ENCODE measurements around the gene ANTKMT.

Gene ANTKMT

GRCh38 chr16:756428-756827 is 35.5 kb downstream of the ANTKMT start:
- WGBS = 95% methylated on average over 5 of the region's 5 CpGs

DNA sequence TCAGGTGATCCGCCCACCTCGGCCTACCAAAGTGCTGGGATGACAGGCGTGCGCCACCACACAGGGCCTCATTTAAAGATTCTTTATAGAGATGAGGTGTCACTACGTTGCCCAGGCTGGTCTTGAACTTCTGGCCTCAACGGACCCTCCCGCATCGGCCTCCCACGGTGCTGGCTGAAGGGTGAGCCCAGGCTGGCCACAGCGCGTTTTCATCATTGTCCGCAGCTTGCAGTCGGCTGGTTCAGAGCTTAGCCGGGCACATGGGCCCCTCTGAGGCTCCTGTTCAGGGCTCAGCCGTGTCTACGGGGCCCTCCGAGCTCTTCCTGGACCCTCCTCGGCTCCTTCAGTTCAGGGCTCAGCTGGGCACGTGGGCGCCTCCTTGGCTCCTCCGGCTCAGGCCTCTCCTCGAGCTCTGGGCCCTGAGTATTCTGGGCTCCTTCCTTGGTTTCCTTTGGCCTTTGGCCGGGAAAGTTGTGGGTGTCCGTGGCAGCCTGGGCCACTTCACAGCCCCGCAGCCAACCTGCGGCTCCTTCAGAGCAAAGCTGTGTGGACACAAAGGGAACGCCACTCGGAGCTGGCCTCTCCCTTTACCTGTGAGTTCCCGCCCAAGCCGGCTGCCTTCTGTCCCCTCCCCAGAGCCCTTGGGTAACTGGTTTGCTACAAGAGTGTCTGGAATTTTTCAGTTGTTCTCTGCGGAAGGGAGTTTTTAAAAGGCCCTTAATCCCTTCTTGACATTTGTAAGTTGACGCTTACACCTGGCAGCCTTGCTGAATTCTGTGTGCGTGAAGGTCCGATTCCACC is 38.4 kb downstream of the ANTKMT start:
- H3K4me3 ChIP-seq (ENCODE audit: low read length) = no peak overlapping the region
- H3K36me3 ChIP-seq (ENCODE audit: insufficient read depth, low read length) = no peaks in the 10 kb centered on the region
- H3K9me3 ChIP-seq (ENCODE audit: insufficient read depth, low read depth, low read length) = no peaks in the 10 kb centered on the region
- H3K27ac ChIP-seq (ENCODE audit: low read depth, low read length) = no peak overlapping the region
- no peak overlapping the region for H3K9ac ChIP-seq (ENCODE audit: low read depth, low read length)
- no peaks in the 10 kb centered on the region for H3K4me1 ChIP-seq (ENCODE audit: insufficient read depth, low read length)
- H3K27me3 ChIP-seq (ENCODE audit: insufficient read depth, low read length) = no peaks in the 10 kb centered on the region
- WGBS = 93% methylated on average over 34 of the region's 34 CpGs

More at GRCh38 chr16:756428-756827, 35.5 kb downstream of the ANTKMT start:
- Histone ChIP-seq H3K4me1 (ENCODE audit: insufficient read depth, low read length) (peaks cover 8% of the 10 kb centered on the region), H3K4me3 (ENCODE audit: low read length) (no peak overlapping the region), H3K9ac (ENCODE audit: low read depth, low read length) (no peak overlapping the region), H3K27me3 (ENCODE audit: insufficient read depth, low read length) (no peaks in the 10 kb centered on the region), H3K9me3 (ENCODE audit: insufficient read depth, low read depth, low read length) (no peaks in the 10 kb centered on the region), H3K27ac (ENCODE audit: low read depth, low read length) (no peak overlapping the region), H3K36me3 (ENCODE audit: insufficient read depth, low read length) (no peaks in the 10 kb centered on the region)

GRCh38 chr16:760065-760464 is 39.1 kb downstream of the ANTKMT start:
- H3K4me3 ChIP-seq (ENCODE audit: low read length) = no peak overlapping the region
- no peaks in the 10 kb centered on the region for H3K4me1 ChIP-seq (ENCODE audit: insufficient read depth, low read length)
- no peaks in the 10 kb centered on the region for H3K27me3 ChIP-seq (ENCODE audit: insufficient read depth, low read length)
- no peak overlapping the region for H3K9ac ChIP-seq (ENCODE audit: low read depth, low read length)
- H3K27ac ChIP-seq (ENCODE audit: low read depth, low read length) = no peak overlapping the region
- H3K9me3 ChIP-seq (ENCODE audit: insufficient read depth, low read depth, low read length) = no peaks in the 10 kb centered on the region
- H3K36me3 ChIP-seq (ENCODE audit: insufficient read depth, low read length) = no peaks in the 10 kb centered on the region
- 91% methylated on average over 15 of the region's 15 CpGs for WGBS

- 87% methylated on average over 37 of the region's 37 CpGs for WGBS
- no peaks in the 10 kb centered on the region for H3K36me3 ChIP-seq (ENCODE audit: insufficient read depth, low read length)
- H3K9ac ChIP-seq (ENCODE audit: low read depth, low read length) = no peak within 1 kb of the TSS
- H3K4me1 ChIP-seq (ENCODE audit: insufficient read depth, low read length) = no peaks in the 10 kb centered on the region
- H3K9me3 ChIP-seq (ENCODE audit: insufficient read depth, low read depth, low read length) = no peaks in the 10 kb centered on the region
- H3K4me3 ChIP-seq (ENCODE audit: low read length) = no peak within 1 kb of the TSS
- no peaks in the 10 kb centered on the region for H3K27me3 ChIP-seq (ENCODE audit: insufficient read depth, low read length)
- no peak within 1 kb of the TSS for H3K27ac ChIP-seq (ENCODE audit: low read depth, low read length)
Measured at GRCh38 chr16:760545-761343, 39.8 kb downstream of the ANTKMT start, which contains the start of gene MSLN. Gene MSLN, plus strand, starts transcription at chr16:760734. Its CDS starts 1,947 bp downstream, at chr16:762681.

- no peaks in the 10 kb centered on the region for H3K36me3 ChIP-seq (ENCODE audit: insufficient read depth, low read length)
- no peak overlapping the region for H3K9ac ChIP-seq (ENCODE audit: low read depth, low read length)
- no peaks in the 10 kb centered on the region for H3K9me3 ChIP-seq (ENCODE audit: insufficient read depth, low read depth, low read length)
- no peaks in the 10 kb centered on the region for H3K4me1 ChIP-seq (ENCODE audit: insufficient read depth, low read length)
- no peak overlapping the region for H3K27ac ChIP-seq (ENCODE audit: low read depth, low read length)
- no peaks in the 10 kb centered on the region for H3K27me3 ChIP-seq (ENCODE audit: insufficient read depth, low read length)
- 88% methylated on average over 22 of the region's 22 CpGs for WGBS
- H3K4me3 ChIP-seq (ENCODE audit: low read length) = no peak overlapping the region
Measured at GRCh38 chr16:761625-762513, 40.9 kb downstream of the ANTKMT start.

- WGBS = 90% methylated on average over 17 of the region's 17 CpGs
- H3K27ac ChIP-seq (ENCODE audit: low read depth, low read length) = no peak overlapping the region
- no peaks in the 10 kb centered on the region for H3K27me3 ChIP-seq (ENCODE audit: insufficient read depth, low read length)
- H3K4me1 ChIP-seq (ENCODE audit: insufficient read depth, low read length) = no peaks in the 10 kb centered on the region
- H3K36me3 ChIP-seq (ENCODE audit: insufficient read depth, low read length) = no peaks in the 10 kb centered on the region
- H3K4me3 ChIP-seq (ENCODE audit: low read length) = no peak overlapping the region
- no peak overlapping the region for H3K9ac ChIP-seq (ENCODE audit: low read depth, low read length)
- H3K9me3 ChIP-seq (ENCODE audit: insufficient read depth, low read depth, low read length) = no peaks in the 10 kb centered on the region
Measured at GRCh38 chr16:762595-763268, 41.8 kb downstream of the ANTKMT start.

DNA sequence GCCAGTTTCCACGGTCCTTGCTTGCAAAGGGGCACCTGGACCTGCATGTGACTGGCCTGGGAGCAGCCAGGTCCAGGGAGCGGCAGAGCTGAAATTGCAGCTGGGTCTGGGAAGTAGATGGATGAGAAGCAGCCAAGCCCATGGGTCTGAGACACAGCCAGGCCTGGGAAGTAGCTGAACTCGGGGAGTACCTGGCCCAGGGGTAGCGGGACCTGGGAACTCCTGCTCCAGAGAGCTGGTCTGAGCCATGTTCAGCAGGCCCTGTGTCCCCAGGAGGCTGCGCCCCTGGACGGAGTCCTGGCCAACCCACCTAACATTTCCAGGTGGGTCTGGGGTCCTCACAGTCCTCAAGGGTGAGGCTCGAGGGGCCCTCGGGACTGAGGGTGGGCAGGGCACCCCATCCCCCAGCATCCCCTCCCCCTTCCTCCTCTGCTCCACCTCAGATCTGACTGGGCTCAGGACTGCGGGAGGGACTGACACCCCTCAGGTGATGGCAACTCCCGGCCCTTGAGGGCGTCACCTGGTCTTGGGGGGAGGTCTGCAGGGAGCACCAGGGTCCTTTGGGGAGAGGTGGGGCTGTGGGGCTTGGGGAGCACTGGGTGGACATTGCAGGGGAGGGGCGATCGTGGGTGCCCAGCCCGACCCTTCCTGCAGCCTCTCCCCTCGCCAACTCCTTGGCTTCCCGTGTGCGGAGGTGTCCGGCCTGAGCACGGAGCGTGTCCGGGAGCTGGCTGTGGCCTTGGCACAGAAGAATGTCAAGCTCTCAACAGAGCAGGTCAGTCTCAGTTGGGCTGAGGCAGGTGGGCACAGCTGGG is 42.6 kb downstream of the ANTKMT start:
- no peak overlapping the region for H3K27ac ChIP-seq (ENCODE audit: low read depth, low read length)
- no peaks in the 10 kb centered on the region for H3K4me1 ChIP-seq (ENCODE audit: insufficient read depth, low read length)
- H3K27me3 ChIP-seq (ENCODE audit: insufficient read depth, low read length) = no peaks in the 10 kb centered on the region
- H3K9ac ChIP-seq (ENCODE audit: low read depth, low read length) = no peak overlapping the region
- H3K36me3 ChIP-seq (ENCODE audit: insufficient read depth, low read length) = no peaks in the 10 kb centered on the region
- H3K4me3 ChIP-seq (ENCODE audit: low read length) = no peak overlapping the region
- 94% methylated on average over 20 of the region's 21 CpGs for WGBS
- H3K9me3 ChIP-seq (ENCODE audit: insufficient read depth, low read depth, low read length) = no peaks in the 10 kb centered on the region

GRCh38 chr16:764184-764750 is 43.3 kb downstream of the ANTKMT start:
- Histone ChIP-seq H3K4me3 (ENCODE audit: low read length) (no peak overlapping the region), H3K27me3 (ENCODE audit: insufficient read depth, low read length) (no peaks in the 10 kb centered on the region), H3K9ac (ENCODE audit: low read depth, low read length) (no peak overlapping the region), H3K4me1 (ENCODE audit: insufficient read depth, low read length) (no peaks in the 10 kb centered on the region), H3K36me3 (ENCODE audit: insufficient read depth, low read length) (no peaks in the 10 kb centered on the region), H3K9me3 (ENCODE audit: insufficient read depth, low read depth, low read length) (no peaks in the 10 kb centered on the region), H3K27ac (ENCODE audit: low read depth, low read length) (no peak overlapping the region)
- 91% methylated on average over 20 of the region's 20 CpGs for WGBS

- H3K9ac ChIP-seq (ENCODE audit: low read depth, low read length) = no peak overlapping the region
- H3K27me3 ChIP-seq (ENCODE audit: insufficient read depth, low read length) = no peaks in the 10 kb centered on the region
- no peak overlapping the region for H3K4me3 ChIP-seq (ENCODE audit: low read length)
- H3K36me3 ChIP-seq (ENCODE audit: insufficient read depth, low read length) = no peaks in the 10 kb centered on the region
- H3K9me3 ChIP-seq (ENCODE audit: insufficient read depth, low read depth, low read length) = no peaks in the 10 kb centered on the region
- H3K27ac ChIP-seq (ENCODE audit: low read depth, low read length) = no peak overlapping the region
- no peaks in the 10 kb centered on the region for H3K4me1 ChIP-seq (ENCODE audit: insufficient read depth, low read length)
- WGBS = 94% methylated on average over 38 of the region's 38 CpGs
Measured at GRCh38 chr16:764848-765487, 44.0 kb downstream of the ANTKMT start.

All from HUES64 (cell line).